OCI-LY7 (cell line): ENCODE data around the gene ABHD17A. TPM values are rescaled to one million over a fixed set of nuclear protein-coding genes. Genes with fewer than 3 reads are reported as not detected.

ENCODE experiments used
- BruUV-seq: library from RNA; stranded (reverse); fragments of 400-500 nt; replicated peaks from 2 replicates; lab custom pipeline; 2021; lab: Mats Ljungman, UMichigan
- CTCF ChIA-PET: fragments of 300-600 bp; sonication (Branson Sonifier 250); formaldehyde crosslinking; loops from one replicate; lab custom pipeline; 2022; ENCODE audit warnings: antibody characterized with exemption; ENCODE audit not compliant: unreplicated experiment; lab: Charles Lee
- POLR2A ChIA-PET: fragments of 300-600 bp; sonication (Branson Sonifier 250); formaldehyde crosslinking; loops from one replicate; lab custom pipeline; 2022; ENCODE audit warnings: antibody characterized with exemption; lab: Charles Lee
- DNase-seq: peaks from one replicate; pipeline ENCODE4 v3.0.0-alpha.2; 2015; ENCODE audit warnings: low spot score
- H2AFZ ChIP-seq: fragments of 200-600 bp; sonication (generic), shearing (Covaris generic); 2 replicates; pipeline ENCODE4 v1.6.1; 2014; ENCODE audit warnings: mild to moderate bottlenecking, antibody characterized with exemption, low read length, moderate library complexity
- H3K27ac ChIP-seq: fragments of 200-600 bp; sonication (generic); 2 replicates; pipeline ENCODE4 v1.5.1; 2014; ENCODE audit warnings: mixed run types, low read depth, mild to moderate bottlenecking, moderate library complexity, low read length, inconsistent platforms; ENCODE audit not compliant: poor library complexity, severe bottlenecking
- H3K36me3 ChIP-seq: fragments of 200-600 bp; sonication (generic); 2 replicates; pipeline ENCODE4 v1.6.1; 2014; ENCODE audit warnings: mild to moderate bottlenecking, antibody characterized with exemption, low read length, moderate library complexity, mixed read lengths; ENCODE audit not compliant: insufficient read depth
- H3K4me1 ChIP-seq: fragments of 200-600 bp; sonication (generic); 2 replicates; pipeline ENCODE4 v1.5.1; 2014; ENCODE audit warnings: mild to moderate bottlenecking, low read length; ENCODE audit not compliant: insufficient read depth, poor library complexity, severe bottlenecking
- H3K4me2 ChIP-seq: fragments of 200-600 bp; sonication (generic); 2 replicates; pipeline ENCODE4 v1.6.1; 2014; ENCODE audit warnings: mild to moderate bottlenecking, low read length
- H3K4me3 ChIP-seq: fragments of 200-600 bp; sonication (generic); 2 replicates; pipeline ENCODE4 v1.5.1; 2014; ENCODE audit warnings: mild to moderate bottlenecking, low read depth, low read length; ENCODE audit not compliant: poor library complexity, severe bottlenecking
- H3K79me2 ChIP-seq: fragments of 200-600 bp; sonication (generic); 2 replicates; pipeline ENCODE4 v1.6.1; 2016; ENCODE audit warnings: low read depth, mild to moderate bottlenecking, low read length, moderate library complexity, mixed read lengths; ENCODE audit not compliant: insufficient read depth
- H3K9me2 ChIP-seq: fragments of 200-600 bp; sonication (generic); 2 replicates; pipeline ENCODE4 v1.6.1; 2016; ENCODE audit warnings: mild to moderate bottlenecking, low read length, mixed read lengths; ENCODE audit not compliant: insufficient read depth
- H3K9me3 ChIP-seq: fragments of 200-600 bp; sonication (generic); 2 replicates; pipeline ENCODE4 v1.6.1; 2014; ENCODE audit warnings: mild to moderate bottlenecking, mixed run types, low read length, mixed read lengths
- H4K20me1 ChIP-seq: fragments of 200-600 bp; sonication (generic); 2 replicates; pipeline ENCODE4 v1.6.1; 2014; ENCODE audit warnings: mild to moderate bottlenecking, antibody characterized with exemption, low read length, moderate library complexity, mixed read lengths; ENCODE audit not compliant: insufficient read depth
- EZH2phosphoT487 ChIP-seq: fragments of 200-600 bp; sonication (generic); IDR thresholded peaks from 2 replicates; pipeline ENCODE4 v1.6.1; 2018; ENCODE audit warnings: low read depth, borderline replicate concordance, mild to moderate bottlenecking, mixed run types, antibody characterized with exemption, low read length, moderate library complexity, mixed read lengths
- intact Hi-C: fragments of 100-400 bp; cut with micrococcal nuclease; formaldehyde crosslinking; loops from one replicate; pipeline ENCODE4 v1.10.0; 2022; ENCODE audit not compliant: unreplicated experiment
- total RNA-seq, 2 experiments: library from RNA; depleted of rRNA in 1 of 2; stranded (reverse); fragments of >200 nt in 1 of 2; shearing (Covaris generic) in 1 of 2; gene quantifications; 2 replicates each; pipeline ENCODE4 v1.2.3, GENCODE V29; 2014 to 2022
- TF ChIP-seq, protein P1 (sequence below): fragments of 200-600 bp; sonication (generic); conservative IDR thresholded peaks from 2 replicates; pipeline ENCODE4 v1.5.1; 2014; ENCODE audit warnings: mild to moderate bottlenecking, antibody characterized with exemption, low read length, moderate library complexity, mixed read lengths

Gene ABHD17A
- total RNA-seq, 2 experiments from 2014 or later: 71.3 to 130 TPM

GRCh38 chr19:1829958-1830357 is 55.3 kb downstream of the ABHD17A start:
- no peaks in the 10 kb centered on the region for H4K20me1 ChIP-seq
- H3K9me2 ChIP-seq: no peaks in the 10 kb centered on the region
- H3K4me1 ChIP-seq: no peaks in the 10 kb centered on the region
- no peak overlapping the region for H3K4me2 ChIP-seq
- no peaks in the 10 kb centered on the region for H3K79me2 ChIP-seq
- no peak overlapping the region for H3K27ac ChIP-seq
- TF ChIP-seq, protein P1, sequence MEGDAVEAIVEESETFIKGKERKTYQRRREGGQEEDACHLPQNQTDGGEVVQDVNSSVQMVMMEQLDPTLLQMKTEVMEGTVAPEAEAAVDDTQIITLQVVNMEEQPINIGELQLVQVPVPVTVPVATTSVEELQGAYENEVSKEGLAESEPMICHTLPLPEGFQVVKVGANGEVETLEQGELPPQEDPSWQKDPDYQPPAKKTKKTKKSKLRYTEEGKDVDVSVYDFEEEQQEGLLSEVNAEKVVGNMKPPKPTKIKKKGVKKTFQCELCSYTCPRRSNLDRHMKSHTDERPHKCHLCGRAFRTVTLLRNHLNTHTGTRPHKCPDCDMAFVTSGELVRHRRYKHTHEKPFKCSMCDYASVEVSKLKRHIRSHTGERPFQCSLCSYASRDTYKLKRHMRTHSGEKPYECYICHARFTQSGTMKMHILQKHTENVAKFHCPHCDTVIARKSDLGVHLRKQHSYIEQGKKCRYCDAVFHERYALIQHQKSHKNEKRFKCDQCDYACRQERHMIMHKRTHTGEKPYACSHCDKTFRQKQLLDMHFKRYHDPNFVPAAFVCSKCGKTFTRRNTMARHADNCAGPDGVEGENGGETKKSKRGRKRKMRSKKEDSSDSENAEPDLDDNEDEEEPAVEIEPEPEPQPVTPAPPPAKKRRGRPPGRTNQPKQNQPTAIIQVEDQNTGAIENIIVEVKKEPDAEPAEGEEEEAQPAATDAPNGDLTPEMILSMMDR: no peak
- no peak for TF ChIP-seq EZH2phosphoT487
- peaks cover 70% of the 10 kb centered on the region for H3K36me3 ChIP-seq
- POLR2A ChIA-PET: no interaction called here
- no TSS peak for BruUV-seq
- no peak overlapping the region for H2AFZ ChIP-seq
- CTCF ChIA-PET: no interaction called here
- intact Hi-C loops: no loop called here
- DNase-seq: no peak
- H3K4me3 ChIP-seq: no peak overlapping the region
- H3K9me3 ChIP-seq: no peaks in the 10 kb centered on the region

DNA sequence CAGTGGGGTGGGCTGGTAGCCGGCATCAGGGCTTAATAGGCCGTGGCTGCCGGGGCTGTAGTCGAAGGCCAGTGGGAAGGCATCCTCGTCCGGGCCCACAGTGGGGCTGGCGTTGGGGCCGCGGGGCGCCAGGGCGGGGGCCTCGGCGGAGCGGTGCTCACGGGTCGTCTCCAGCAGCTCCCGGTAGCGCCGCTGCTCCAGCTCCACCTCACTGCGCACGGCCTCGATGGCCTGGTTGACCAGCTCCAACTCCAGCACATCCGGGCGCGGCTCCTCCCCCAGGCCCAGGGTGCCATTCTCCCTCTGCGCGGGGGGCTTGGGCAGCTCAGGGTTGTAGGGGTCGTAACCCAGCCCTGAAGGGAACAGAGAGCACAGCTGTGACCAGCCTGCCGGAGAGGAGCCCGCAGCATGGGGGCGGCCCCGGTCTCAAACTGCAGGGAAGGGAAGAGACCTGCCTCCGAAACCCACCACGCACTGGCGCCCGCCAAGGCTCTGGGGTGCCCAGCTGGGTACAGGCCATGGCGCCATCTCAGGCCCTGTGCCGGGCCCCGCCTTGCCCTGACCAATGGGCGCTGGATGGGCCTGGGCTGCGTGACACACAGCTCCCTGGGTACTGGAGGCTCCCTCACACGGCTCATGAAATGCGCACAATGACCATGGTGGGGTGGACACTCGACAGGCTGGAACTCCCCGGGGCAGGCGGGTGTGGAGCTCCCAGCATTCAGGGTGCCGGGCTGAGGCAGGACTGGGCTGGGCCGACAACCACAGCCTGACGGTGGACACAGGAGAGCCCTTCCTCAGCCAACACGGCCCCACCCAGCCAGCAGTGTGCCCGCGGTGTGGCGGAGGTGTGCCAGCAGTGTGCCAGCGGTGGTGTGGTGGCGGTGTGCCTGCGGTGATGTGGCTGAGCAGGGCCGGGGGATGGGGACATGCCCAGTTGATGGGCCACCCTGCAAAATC is 56.7 kb downstream of the ABHD17A start:
- Histone ChIP-seq H2AFZ (no peak overlapping the region), H3K79me2 (no peaks in the 10 kb centered on the region), H3K4me3 (no peak overlapping the region), H3K27ac (no peak overlapping the region), H3K9me2 (no peaks in the 10 kb centered on the region), H3K36me3 (peaks cover 72% of the 10 kb centered on the region), H4K20me1 (no peaks in the 10 kb centered on the region), H3K9me3 (no peaks in the 10 kb centered on the region), H3K4me1 (no peaks in the 10 kb centered on the region), H3K4me2 (no peak overlapping the region)
- no peak for DNase-seq
- BruUV-seq: no TSS peak
- TF ChIP-seq, protein P1: no peak
- no peak for TF ChIP-seq EZH2phosphoT487
- CTCF ChIA-PET: interaction anchor here (0.5 to 0.7 kb wide), 2 partner anchors 9 to 97 kb away, joined by 3 to 4 read pairs; no protein-coding TSS in a partner anchor
- intact Hi-C loops: no loop called here
- POLR2A ChIA-PET: no interaction called here
